Measurements from ENCODE around the gene VCPKMT.

The VCPKMT gene

GRCh38 chr14:50103558-50103957 is 12.8 kb downstream of the VCPKMT start:
- TF ChIP-seq, protein P1, sequence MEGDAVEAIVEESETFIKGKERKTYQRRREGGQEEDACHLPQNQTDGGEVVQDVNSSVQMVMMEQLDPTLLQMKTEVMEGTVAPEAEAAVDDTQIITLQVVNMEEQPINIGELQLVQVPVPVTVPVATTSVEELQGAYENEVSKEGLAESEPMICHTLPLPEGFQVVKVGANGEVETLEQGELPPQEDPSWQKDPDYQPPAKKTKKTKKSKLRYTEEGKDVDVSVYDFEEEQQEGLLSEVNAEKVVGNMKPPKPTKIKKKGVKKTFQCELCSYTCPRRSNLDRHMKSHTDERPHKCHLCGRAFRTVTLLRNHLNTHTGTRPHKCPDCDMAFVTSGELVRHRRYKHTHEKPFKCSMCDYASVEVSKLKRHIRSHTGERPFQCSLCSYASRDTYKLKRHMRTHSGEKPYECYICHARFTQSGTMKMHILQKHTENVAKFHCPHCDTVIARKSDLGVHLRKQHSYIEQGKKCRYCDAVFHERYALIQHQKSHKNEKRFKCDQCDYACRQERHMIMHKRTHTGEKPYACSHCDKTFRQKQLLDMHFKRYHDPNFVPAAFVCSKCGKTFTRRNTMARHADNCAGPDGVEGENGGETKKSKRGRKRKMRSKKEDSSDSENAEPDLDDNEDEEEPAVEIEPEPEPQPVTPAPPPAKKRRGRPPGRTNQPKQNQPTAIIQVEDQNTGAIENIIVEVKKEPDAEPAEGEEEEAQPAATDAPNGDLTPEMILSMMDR (IDR thresholded peaks at IDR 0.05), result no peak
- Histone ChIP-seq H3K4me1 (no peaks in the 10 kb centered on the region), H3K4me3 (no peak overlapping the region), H3K9me3 (no peaks in the 10 kb centered on the region), H3K27ac (no peak overlapping the region), H3K36me3 (peaks cover 0 to 21% (median 0%) of the 10 kb centered on the region in 3 donors), H3K27me3 (no peaks in the 10 kb centered on the region)
- DNase-seq, result no peak
- intact Hi-C loops (cut with DNase I; ENCODE audit: low total_unique reads), result loop anchor here (5.0 kb wide), 1 partner anchor 221 kb away; no protein-coding TSS in a partner anchor

GRCh38 chr14:50101417-50101816 is 15.0 kb downstream of the VCPKMT start:
- Histone ChIP-seq H3K27ac (no peak overlapping the region), H3K4me1 (no peaks in the 10 kb centered on the region), H3K27me3 (no peaks in the 10 kb centered on the region), H3K4me3 (no peak overlapping the region), H3K36me3 (peaks cover 0 to 8% (median 0%) of the 10 kb centered on the region in 3 donors), H3K9me3 (no peaks in the 10 kb centered on the region)
- TF ChIP-seq, protein P1 (IDR thresholded peaks at IDR 0.05), result no peak
- intact Hi-C loops (cut with DNase I; ENCODE audit: low total_unique reads), result loop anchor here (5.0 kb wide), 1 partner anchor 219 kb away; no protein-coding TSS in a partner anchor
- no peak for DNase-seq

DNA sequence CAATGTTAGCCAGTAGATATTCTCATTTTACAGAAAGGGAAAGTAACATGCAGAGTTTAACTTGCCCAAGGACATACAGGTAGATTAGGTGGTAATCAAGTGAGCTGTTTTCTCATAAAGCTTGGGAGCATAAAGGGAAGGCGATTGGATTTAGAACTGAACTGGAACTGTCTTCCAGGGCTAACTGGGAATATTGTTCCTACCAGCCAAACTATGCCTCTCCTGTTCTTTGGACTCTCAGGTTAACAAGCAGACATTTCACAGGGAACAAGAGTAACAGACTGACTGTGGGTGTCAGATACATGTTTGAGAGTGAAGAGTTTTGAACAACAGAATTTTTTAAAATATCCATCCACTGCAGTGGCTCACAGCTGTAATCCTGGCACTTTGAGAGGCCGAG is 15.6 kb downstream of the VCPKMT start:
- Histone ChIP-seq H3K9me3 (no peaks in the 10 kb centered on the region), H3K27me3 (no peaks in the 10 kb centered on the region), H3K27ac (no peak overlapping the region), H3K4me3 (no peak overlapping the region), H3K36me3 (peaks cover 0 to 8% (median 0%) of the 10 kb centered on the region in 3 donors), H3K4me1 (no peaks in the 10 kb centered on the region)
- intact Hi-C loops (cut with DNase I; ENCODE audit: low total_unique reads), result loop anchor here (5.0 kb wide), 1 partner anchor 219 kb away; no protein-coding TSS in a partner anchor
- TF ChIP-seq, protein P1 (IDR thresholded peaks at IDR 0.05), result no peak
- no peak for DNase-seq

DNA sequence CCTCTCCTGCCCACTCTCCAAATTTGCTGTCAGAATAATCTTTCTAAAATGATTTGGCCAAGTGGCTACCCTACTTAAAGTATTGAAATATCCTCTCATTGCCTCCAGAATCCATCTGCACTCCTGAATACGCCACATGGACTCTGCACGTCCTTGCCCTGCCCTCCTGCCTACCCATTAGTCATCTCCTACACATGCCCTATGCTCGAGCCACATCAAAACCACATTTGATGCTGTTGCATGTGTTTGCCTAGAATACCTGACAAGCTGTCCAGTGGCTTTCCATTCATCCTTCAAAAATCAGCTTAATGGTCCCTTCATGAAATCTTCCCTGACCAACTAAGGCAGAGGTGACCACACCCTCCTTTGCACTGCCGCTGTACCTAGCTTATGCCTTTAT is 17.0 kb downstream of the VCPKMT start:
- no peak overlapping the region for H3K4me3 ChIP-seq
- TF ChIP-seq, protein P1 (IDR thresholded peaks at IDR 0.05), result no peak
- no peaks in the 10 kb centered on the region for H3K9me3 ChIP-seq
- intact Hi-C loops (cut with DNase I; ENCODE audit: low total_unique reads), result no loop called here
- no peak for DNase-seq
- H3K27me3 ChIP-seq, result no peaks in the 10 kb centered on the region
- H3K27ac ChIP-seq, result no peak overlapping the region
- H3K36me3 ChIP-seq, result peaks cover 0 to 8% (median 0%) of the 10 kb centered on the region in 3 donors
- no peaks in the 10 kb centered on the region for H3K4me1 ChIP-seq

- no peaks in the 10 kb centered on the region for H3K27me3 ChIP-seq
- no peaks in the 10 kb centered on the region for H3K9me3 ChIP-seq
- H3K36me3 ChIP-seq, result peaks cover 0 to 8% (median 0%) of the 10 kb centered on the region in 3 donors
- intact Hi-C loops (cut with DNase I; ENCODE audit: low total_unique reads), result no loop called here
- H3K27ac ChIP-seq, result no peak overlapping the region
- no peak overlapping the region for H3K4me3 ChIP-seq
- TF ChIP-seq, protein P1 (IDR thresholded peaks at IDR 0.05), result no peak
- H3K4me1 ChIP-seq, result no peaks in the 10 kb centered on the region
- no peak for DNase-seq
These were observed 20.5 kb downstream of the VCPKMT start for GRCh38 chr14:50095895-50096294.

Data from tibial artery (tissue), 4 donors.